ENCODE data around the gene SCYL1. TPM values are rescaled to one million over a fixed set of nuclear protein-coding genes. Genes with fewer than 3 reads are reported as not detected.

SCYL1 gene
- total and polyA plus RNA-seq, 2 experiments from 2014 or later: 83.9 to 167 TPM

DNA sequence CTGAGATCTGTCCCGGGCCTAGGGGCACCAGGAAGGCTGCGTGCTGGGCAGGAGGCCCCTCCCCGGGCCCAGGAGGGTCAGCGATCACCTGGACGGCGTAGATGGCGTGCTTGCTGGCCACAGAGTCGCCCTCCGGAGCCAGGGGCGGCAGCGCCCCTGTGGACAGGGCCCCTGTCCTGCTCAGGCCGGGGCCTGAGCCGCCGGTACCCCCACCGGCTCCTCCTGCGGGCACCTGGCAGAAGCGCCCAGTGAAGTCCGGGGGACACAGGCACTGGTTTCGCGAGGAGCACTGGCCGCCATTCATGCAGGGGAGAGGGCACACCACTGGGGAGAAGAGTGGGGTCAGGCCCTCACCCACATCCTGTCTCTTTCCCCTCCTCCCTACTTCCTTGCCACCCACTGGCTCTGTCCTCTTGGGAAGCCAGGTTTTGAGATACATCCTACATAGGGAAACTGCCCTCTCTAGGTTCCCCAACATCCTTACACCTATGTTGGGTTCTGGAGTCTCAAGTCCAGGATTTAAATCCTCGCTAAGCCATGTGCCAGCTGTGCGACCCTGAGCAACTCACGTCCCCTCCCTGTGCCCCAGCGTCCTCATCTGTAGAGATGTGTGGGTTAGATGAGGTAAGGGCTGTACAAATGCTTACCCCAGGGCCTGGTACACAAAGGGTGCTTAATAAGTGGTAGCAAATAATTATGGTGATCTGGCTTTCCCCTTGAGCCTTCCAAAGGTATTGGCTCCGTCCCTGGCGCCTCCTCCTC is 29.4 kb downstream of the SCYL1 start:
- Histone ChIP-seq H3K27ac (no peak overlapping the region), H3K79me2 (peaks cover 29% of the 10 kb centered on the region), H2AFZ (no peak overlapping the region), H3K4me1 (ENCODE audit: insufficient read depth) (peaks cover 40% of the 10 kb centered on the region), H3K9me3 (ENCODE audit: low read depth) (no peaks in the 10 kb centered on the region), H3K4me2 (peak overlapping the region; percentile 33), H3K4me3 (no peak overlapping the region), H3K9me2 (replicated peaks; ENCODE audit: insufficient read depth) (no peaks in the 10 kb centered on the region), H4K20me1 (ENCODE audit: insufficient read depth, poor library complexity, severe bottlenecking) (no peaks in the 10 kb centered on the region), H3K27me3 (no peaks in the 10 kb centered on the region), H3K36me3 (replicated peaks; ENCODE audit: insufficient read depth, low read depth) (no peaks in the 10 kb centered on the region)
- TF ChIP-seq EZH2phosphoT487 (IDR thresholded peaks at IDR 0.05; ENCODE audit: low read depth, severe bottlenecking, unreplicated experiment): no peak
- 84% methylated on average over 27 of the region's 27 CpGs for WGBS (ENCODE audit: low lambda C conversion rate, missing lambda C conversion rate)
- no peak for DNase-seq (ENCODE audit: low spot score)

DNA sequence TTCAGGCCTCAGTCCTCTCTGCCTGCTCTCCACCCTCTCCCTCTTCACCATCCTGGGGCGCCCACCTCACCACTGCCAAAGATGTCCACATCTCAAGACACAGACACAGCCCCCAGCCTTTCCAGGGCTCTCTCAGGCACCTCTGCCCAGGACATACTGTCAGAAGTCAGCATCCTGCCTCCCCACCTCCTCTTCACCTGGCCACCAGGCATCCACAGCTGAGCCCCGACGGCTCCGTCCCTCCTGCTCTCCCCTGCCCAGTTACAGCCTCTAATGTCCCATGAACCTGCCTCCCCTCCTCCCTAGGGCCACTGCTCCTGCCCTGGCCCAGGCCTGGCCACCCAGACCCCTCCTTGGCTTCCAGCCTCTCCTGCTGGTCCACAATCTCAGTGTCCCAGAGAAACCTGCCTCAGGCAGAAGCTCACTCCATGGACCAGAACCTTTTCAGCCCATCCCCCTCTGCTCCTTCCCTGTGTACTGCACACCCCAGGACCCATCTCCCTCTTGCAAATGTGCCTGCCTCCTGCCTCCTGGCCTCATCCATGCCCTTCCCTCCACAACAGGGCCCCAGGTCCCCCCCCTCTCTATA is 30.1 kb downstream of the SCYL1 start:
- peak overlapping the region; percentile 96 for H3K4me2 ChIP-seq
- peaks cover 29% of the 10 kb centered on the region for H3K79me2 ChIP-seq
- H3K9me2 ChIP-seq (replicated peaks; ENCODE audit: insufficient read depth): no peaks in the 10 kb centered on the region
- no peaks in the 10 kb centered on the region for H3K27me3 ChIP-seq
- no peak overlapping the region for H2AFZ ChIP-seq
- H3K4me3 ChIP-seq: no peak overlapping the region
- DNase-seq (ENCODE audit: low spot score): no peak
- no peak overlapping the region for H3K27ac ChIP-seq
- no peak for TF ChIP-seq EZH2phosphoT487 (IDR thresholded peaks at IDR 0.05; ENCODE audit: low read depth, severe bottlenecking, unreplicated experiment)
- TF ChIP-seq, protein P1, sequence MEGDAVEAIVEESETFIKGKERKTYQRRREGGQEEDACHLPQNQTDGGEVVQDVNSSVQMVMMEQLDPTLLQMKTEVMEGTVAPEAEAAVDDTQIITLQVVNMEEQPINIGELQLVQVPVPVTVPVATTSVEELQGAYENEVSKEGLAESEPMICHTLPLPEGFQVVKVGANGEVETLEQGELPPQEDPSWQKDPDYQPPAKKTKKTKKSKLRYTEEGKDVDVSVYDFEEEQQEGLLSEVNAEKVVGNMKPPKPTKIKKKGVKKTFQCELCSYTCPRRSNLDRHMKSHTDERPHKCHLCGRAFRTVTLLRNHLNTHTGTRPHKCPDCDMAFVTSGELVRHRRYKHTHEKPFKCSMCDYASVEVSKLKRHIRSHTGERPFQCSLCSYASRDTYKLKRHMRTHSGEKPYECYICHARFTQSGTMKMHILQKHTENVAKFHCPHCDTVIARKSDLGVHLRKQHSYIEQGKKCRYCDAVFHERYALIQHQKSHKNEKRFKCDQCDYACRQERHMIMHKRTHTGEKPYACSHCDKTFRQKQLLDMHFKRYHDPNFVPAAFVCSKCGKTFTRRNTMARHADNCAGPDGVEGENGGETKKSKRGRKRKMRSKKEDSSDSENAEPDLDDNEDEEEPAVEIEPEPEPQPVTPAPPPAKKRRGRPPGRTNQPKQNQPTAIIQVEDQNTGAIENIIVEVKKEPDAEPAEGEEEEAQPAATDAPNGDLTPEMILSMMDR (IDR thresholded peaks at IDR 0.05; ENCODE audit: poor library complexity): no peak
- TF ChIP-seq EZH2 (IDR thresholded peaks at IDR 0.05; ENCODE audit: borderline replicate concordance): no peak
- peaks cover 46% of the 10 kb centered on the region for H3K4me1 ChIP-seq (ENCODE audit: insufficient read depth)
- no peaks in the 10 kb centered on the region for H4K20me1 ChIP-seq (ENCODE audit: insufficient read depth, poor library complexity, severe bottlenecking)
- 95% methylated on average over 4 of the region's 4 CpGs for WGBS (ENCODE audit: low lambda C conversion rate, missing lambda C conversion rate)
- no peaks in the 10 kb centered on the region for H3K36me3 ChIP-seq (replicated peaks; ENCODE audit: insufficient read depth, low read depth)
- no peaks in the 10 kb centered on the region for H3K9me3 ChIP-seq (ENCODE audit: low read depth)

DNA sequence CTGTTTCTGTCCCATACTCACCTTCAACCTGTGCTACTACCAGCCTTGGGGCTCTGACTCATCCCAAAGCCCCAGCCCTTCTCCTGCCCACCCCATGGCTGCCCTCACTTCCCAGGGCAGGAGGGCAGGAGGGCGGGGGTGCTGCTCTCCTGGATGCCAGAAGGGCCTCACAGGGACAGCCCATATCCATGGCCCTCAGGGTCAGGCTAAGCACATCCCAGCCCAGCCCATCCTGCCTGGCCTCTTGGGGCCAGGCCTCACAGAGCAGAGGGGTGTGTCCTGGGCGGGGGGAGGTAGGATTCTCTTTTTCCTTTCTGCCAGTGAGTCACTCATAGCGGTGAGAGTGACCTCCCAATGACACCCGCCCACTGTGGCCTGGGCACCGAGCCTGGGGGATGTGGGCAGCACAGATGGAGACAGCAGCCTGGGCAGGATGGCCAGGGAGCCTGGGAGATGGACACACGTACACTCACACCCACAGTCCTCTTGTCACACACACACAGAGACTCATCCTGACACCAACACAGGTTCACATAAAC is 30.9 kb downstream of the SCYL1 start:
- H3K4me2 ChIP-seq: peak overlapping the region; percentile 96

More for the DNA sequence above, 30.9 kb downstream of the SCYL1 start:
- Histone ChIP-seq H3K27ac (peak overlapping the region; percentile 98), H3K27me3 (no peaks in the 10 kb centered on the region), H3K4me1 (ENCODE audit: insufficient read depth) (peaks cover 55% of the 10 kb centered on the region), H2AFZ (no peak overlapping the region), H3K79me2 (peaks cover 29% of the 10 kb centered on the region), H3K9me3 (ENCODE audit: low read depth) (no peaks in the 10 kb centered on the region), H4K20me1 (ENCODE audit: insufficient read depth, poor library complexity, severe bottlenecking) (no peaks in the 10 kb centered on the region), H3K9me2 (replicated peaks; ENCODE audit: insufficient read depth) (no peaks in the 10 kb centered on the region), H3K4me3 (no peak overlapping the region), H3K36me3 (replicated peaks; ENCODE audit: insufficient read depth, low read depth) (no peaks in the 10 kb centered on the region)
- peak; percentile 80 for DNase-seq (ENCODE audit: low spot score)
- TF ChIP-seq EZH2phosphoT487 (IDR thresholded peaks at IDR 0.05; ENCODE audit: low read depth, severe bottlenecking, unreplicated experiment) (no peak), EZH2 (IDR thresholded peaks at IDR 0.05; ENCODE audit: borderline replicate concordance) (no peak)
- TF ChIP-seq, protein P1 (IDR thresholded peaks at IDR 0.05; ENCODE audit: poor library complexity): no peak
- 56% methylated on average over 6 of the region's 6 CpGs for WGBS (ENCODE audit: low lambda C conversion rate, missing lambda C conversion rate)

Measured in hepatocyte (in vitro differentiated cells).